K562 (cell line): Measurements from ENCODE around the gene CKLF. TPM values are rescaled to one million over a fixed set of nuclear protein-coding genes. Genes with fewer than 3 reads are reported as not detected.

Experiments
- ETS1 ChIP-seq: conservative IDR thresholded peaks from 2 replicates; pipeline ENCODE4 v1.6.1; 2011; ENCODE audit warnings: low read depth, mild to moderate bottlenecking, low read length; ENCODE audit not compliant: control insufficient read depth
- FOSL1 ChIP-seq: fragments of 200-800 bp; sonication (Bioruptor generic); conservative IDR thresholded peaks from 2 replicates; pipeline ENCODE4 v1.6.1; 2016; ENCODE audit warnings: missing genetic modification characterization, missing compliant biosample characterization
- HINFP ChIP-seq: fragments of 450-650 bp; conservative IDR thresholded peaks from 2 replicates; pipeline ENCODE4 v1.6.1; 2016; ENCODE audit warnings: missing genetic modification characterization, low read depth, mild to moderate bottlenecking, control low read depth, missing compliant biosample characterization
- MGA ChIP-seq: fragments of 450-650 bp; IDR thresholded peaks from 2 replicates; pipeline ENCODE4 v1.6.1; 2016; ENCODE audit warnings: mild to moderate bottlenecking, moderate library complexity
- MNT ChIP-seq, 2 experiments: fragments of 450-650 bp; conservative IDR thresholded peaks; 2 replicates each; pipeline ENCODE4 v1.6.1; 2017; ENCODE audit warnings: mild to moderate bottlenecking in 2 of 2, moderate library complexity in 2 of 2
- PHB ChIP-seq: fragments of 250-450 bp; sonication (Bioruptor Pico); IDR thresholded peaks from 2 replicates; pipeline ENCODE4 v1.5.0; 2021
- PRMT5 ChIP-seq: sonication (generic); formaldehyde crosslinking; IDR thresholded peaks from 2 replicates; pipeline ENCODE4 v1.5.0; 2020; ENCODE audit warnings: missing genetic modification reagents
- polyA plus RNA-seq, 8 experiments: library from polyadenylated mRNA; depleted of rRNA in 4 of 8; stranded (reverse) in 5 of 8; unstranded in 3 of 8; fragments of >200 nt; fragmentation: Nextera tagmentation in 2 of 8; fragmentation: Illumina TruSeq in 1 of 8; extraction: Ambion mirVana in 2 of 8; extraction: Trizol in 1 of 8; gene quantifications; 2 replicates each; pipeline versions ENCODE4 v1.2.1 to v1.2.3, GENCODE V29; 2011 to 2014; ENCODE audit warnings: inconsistent platforms in 1 of 8, missing spikeins in 1 of 8
- total RNA-seq, 7 experiments: library from RNA; depleted of rRNA in 6 of 7; stranded (reverse); fragments of >200 nt in 6 of 7; fragmentation: Illumina TruSeq in 2 of 7; extraction: Trizol in 2 of 7; gene quantifications; 2 replicates each; pipeline versions ENCODE4 v1.2.1 to v1.2.3, GENCODE V29; 2011 to 2021; ENCODE audit warnings: low replicate concordance in 1 of 7
- TF ChIP-seq, protein P1 (sequence below): sonication (generic); formaldehyde crosslinking; IDR thresholded peaks from 2 replicates; pipeline ENCODE4 v1.8.0; 2022; ENCODE audit warnings: missing genetic modification reagents, mild to moderate bottlenecking, borderline replicate concordance

The CKLF gene
- total and polyA plus RNA-seq, 9 of the 15 experiments (the other 6 are each of a cell fraction or from before 2014, with no cell fraction given): 84.8 to 322 (median 118) TPM

GRCh38 chr16:66515596-66516508 lies 36.5 kb upstream of the CKLF start (continued):
- no peak for TF ChIP-seq MGA
- no peak for TF ChIP-seq FOSL1 (tag)
- no peak; a peak in 1 of 4 replicates for TF ChIP-seq MNT (conservative IDR thresholded peaks at IDR 0.05)
- TF ChIP-seq, protein P1, sequence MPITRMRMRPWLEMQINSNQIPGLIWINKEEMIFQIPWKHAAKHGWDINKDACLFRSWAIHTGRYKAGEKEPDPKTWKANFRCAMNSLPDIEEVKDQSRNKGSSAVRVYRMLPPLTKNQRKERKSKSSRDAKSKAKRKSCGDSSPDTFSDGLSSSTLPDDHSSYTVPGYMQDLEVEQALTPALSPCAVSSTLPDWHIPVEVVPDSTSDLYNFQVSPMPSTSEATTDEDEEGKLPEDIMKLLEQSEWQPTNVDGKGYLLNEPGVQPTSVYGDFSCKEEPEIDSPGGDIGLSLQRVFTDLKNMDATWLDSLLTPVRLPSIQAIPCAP (CRISPR knock-in tag): no peak
- no peak for TF ChIP-seq ETS1
- TF ChIP-seq PRMT5 (CRISPR knock-in tag): no peak
- TF ChIP-seq PHB (CRISPR knock-in tag): no peak
- no peak for TF ChIP-seq HINFP (tag)
